Panc1 (cell line): ENCODE data around the gene RBBP6.

ENCODE experiments used
- POLR2AphosphoS5 ChIP-seq: IDR thresholded peaks from 2 replicates; pipeline ENCODE4 v1.6.1; 2012; ENCODE audit warnings: mild to moderate bottlenecking, low read depth, low read length, moderate library complexity
- TCF7L2 ChIP-seq: IDR thresholded peaks from 2 replicates; pipeline ENCODE4 v1.6.1; 2011; ENCODE audit warnings: mild to moderate bottlenecking, low read depth, low read length, inconsistent platforms
- TF ChIP-seq, protein P1 (sequence below): fragments of 450-650 bp; IDR thresholded peaks from 2 replicates; pipeline ENCODE4 v1.5.1; 2017; ENCODE audit warnings: mild to moderate bottlenecking
- TF ChIP-seq, protein P2 (sequence below), 2 experiments: IDR thresholded peaks; 2 replicates each; pipeline ENCODE4 v1.6.1; 2011 to 2012; ENCODE audit warnings: low read depth in 2 of 2, control low read depth in 1 of 2, low read length in 1 of 2, mild to moderate bottlenecking in 1 of 2, moderate library complexity in 1 of 2; ENCODE audit not compliant: insufficient read depth in 1 of 2

DNA sequence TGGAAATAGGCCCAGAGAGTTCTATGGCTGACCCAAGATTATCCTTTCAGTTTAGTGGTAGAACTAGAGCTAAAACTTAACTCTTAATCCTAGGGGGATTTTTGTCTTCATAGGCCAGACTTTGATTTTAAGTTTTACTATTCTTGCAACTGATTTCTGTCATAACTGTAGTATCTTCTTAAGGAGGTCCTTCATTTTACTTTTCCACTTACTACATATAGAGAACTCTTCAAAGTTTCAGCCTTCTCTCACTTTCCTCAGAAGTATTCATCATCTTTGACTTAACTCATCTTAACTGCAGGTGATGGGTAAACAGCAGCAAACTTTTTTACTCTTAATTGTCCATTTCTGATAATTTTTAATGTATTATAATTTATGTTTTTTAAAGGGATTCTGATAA lies 23.4 kb downstream of the RBBP6 start:
- TF ChIP-seq, protein P1, sequence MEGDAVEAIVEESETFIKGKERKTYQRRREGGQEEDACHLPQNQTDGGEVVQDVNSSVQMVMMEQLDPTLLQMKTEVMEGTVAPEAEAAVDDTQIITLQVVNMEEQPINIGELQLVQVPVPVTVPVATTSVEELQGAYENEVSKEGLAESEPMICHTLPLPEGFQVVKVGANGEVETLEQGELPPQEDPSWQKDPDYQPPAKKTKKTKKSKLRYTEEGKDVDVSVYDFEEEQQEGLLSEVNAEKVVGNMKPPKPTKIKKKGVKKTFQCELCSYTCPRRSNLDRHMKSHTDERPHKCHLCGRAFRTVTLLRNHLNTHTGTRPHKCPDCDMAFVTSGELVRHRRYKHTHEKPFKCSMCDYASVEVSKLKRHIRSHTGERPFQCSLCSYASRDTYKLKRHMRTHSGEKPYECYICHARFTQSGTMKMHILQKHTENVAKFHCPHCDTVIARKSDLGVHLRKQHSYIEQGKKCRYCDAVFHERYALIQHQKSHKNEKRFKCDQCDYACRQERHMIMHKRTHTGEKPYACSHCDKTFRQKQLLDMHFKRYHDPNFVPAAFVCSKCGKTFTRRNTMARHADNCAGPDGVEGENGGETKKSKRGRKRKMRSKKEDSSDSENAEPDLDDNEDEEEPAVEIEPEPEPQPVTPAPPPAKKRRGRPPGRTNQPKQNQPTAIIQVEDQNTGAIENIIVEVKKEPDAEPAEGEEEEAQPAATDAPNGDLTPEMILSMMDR, result no peak
- TF ChIP-seq POLR2AphosphoS5 (no peak), TCF7L2 (no peak)
- TF ChIP-seq, protein P2, sequence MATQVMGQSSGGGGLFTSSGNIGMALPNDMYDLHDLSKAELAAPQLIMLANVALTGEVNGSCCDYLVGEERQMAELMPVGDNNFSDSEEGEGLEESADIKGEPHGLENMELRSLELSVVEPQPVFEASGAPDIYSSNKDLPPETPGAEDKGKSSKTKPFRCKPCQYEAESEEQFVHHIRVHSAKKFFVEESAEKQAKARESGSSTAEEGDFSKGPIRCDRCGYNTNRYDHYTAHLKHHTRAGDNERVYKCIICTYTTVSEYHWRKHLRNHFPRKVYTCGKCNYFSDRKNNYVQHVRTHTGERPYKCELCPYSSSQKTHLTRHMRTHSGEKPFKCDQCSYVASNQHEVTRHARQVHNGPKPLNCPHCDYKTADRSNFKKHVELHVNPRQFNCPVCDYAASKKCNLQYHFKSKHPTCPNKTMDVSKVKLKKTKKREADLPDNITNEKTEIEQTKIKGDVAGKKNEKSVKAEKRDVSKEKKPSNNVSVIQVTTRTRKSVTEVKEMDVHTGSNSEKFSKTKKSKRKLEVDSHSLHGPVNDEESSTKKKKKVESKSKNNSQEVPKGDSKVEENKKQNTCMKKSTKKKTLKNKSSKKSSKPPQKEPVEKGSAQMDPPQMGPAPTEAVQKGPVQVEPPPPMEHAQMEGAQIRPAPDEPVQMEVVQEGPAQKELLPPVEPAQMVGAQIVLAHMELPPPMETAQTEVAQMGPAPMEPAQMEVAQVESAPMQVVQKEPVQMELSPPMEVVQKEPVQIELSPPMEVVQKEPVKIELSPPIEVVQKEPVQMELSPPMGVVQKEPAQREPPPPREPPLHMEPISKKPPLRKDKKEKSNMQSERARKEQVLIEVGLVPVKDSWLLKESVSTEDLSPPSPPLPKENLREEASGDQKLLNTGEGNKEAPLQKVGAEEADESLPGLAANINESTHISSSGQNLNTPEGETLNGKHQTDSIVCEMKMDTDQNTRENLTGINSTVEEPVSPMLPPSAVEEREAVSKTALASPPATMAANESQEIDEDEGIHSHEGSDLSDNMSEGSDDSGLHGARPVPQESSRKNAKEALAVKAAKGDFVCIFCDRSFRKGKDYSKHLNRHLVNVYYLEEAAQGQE (IDR thresholded peaks at IDR 0.05; ENCODE audit: insufficient read depth in 1 of 2, low read depth in 2 of 2, low read length in 1 of 2), result no peak
